GM12873 (cell line): ENCODE results near the gene PNMA8C.

Experiments used
- CTCF ChIP-seq: IDR thresholded peaks from 2 replicates; pipeline ENCODE4 v1.5.1; 2012; ENCODE audit warnings: low read depth, mild to moderate bottlenecking, moderate library complexity, low read length, control low read depth; ENCODE audit not compliant: insufficient read depth; ENCODE audit errors: missing control alignments

PNMA8C gene

DNA sequence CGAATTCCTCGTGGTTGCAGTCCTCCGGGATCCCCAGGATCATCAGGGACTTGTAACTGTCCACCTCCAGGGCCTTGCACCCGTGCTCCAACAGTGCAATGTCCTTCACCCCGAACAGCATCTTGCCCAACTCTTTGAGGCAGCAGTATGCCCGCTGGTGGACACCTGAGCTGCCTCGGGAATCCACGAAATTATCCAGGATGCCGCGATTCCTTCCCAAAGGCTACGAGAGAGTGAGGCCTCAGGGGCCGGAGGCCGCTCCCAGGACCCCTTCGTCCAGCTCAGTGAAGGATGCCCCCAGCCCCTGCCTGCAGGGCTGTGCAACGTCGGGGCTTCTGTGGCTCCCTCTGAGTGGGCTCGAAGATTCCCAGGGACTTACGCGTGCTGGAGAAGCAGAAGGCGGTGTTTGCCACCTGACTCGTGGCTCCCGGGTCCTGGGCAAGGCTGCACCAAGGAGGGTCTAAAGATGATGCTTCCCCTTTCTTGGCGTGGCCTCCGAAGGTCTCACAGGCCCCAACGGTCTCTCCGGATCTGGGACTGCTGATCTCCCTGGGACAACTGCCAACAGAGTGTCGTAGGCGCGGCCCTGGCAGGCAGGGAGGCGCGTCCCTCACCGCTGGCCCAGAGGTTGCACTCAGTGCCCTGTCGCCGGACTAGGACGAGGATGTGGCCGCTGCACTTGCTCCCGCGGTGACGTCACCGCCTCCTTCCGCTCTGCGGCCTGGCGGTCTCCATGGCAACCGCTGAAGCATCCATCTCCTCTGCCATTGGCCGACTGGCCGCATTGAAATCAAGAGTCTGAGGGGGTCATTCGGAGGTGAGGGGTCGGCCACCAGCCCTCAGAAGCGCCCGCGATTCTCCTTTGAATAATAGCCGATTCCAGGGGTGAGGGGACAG, at the start of gene PNMA8C:
Gene PNMA8C (minus strand): TSS at position 698 of the 897 bp plus-strand sequence. CDS start 577 bp downstream, at position 121.
- TF ChIP-seq CTCF = no peak

GRCh38 chr19:46475986-46476385, 47.2 kb upstream of the PNMA8C start:
- no peak for TF ChIP-seq CTCF

DNA sequence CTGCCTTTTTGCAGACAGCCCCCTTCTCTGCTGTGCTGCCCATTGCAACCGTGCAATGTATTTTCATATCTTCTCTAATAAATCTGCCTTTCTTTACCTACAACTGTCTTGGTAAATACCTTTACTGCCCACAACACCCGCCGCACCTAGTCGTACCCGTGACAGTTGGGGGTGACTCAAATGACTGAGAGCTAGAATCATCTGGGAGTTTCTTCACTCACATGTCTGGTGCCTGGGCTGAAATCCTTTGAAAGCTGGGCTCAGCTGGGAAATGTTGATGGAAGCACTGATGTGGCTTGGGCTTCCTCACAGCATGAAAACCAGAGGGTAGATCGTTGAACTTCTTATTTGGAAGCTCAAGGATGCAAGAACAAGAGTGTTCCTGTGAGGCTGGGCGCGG, 45.5 kb upstream of the PNMA8C start:
- no peak for TF ChIP-seq CTCF

DNA sequence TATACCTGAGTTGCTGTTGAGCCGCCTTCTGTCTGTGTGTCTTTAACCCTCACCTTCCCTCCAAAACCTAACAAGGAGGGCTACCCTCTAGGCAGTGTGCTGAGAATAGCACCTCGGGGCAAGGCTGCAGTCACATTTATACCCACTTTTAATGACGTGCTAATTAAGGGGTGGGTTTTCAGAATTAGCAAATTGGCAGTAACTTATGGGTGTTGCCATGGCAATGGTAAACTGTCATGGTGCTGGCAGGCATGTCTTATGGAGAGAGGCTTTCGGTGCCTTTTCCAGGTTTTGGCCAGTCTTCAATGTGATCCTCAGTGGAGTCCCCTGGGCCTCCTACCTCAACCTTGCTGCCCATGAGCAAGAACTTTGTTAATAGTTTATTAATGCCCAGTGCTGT, 43.9 kb upstream of the PNMA8C start:
- TF ChIP-seq CTCF = no peak

- no peak for TF ChIP-seq CTCF
Measured at GRCh38 chr19:46471811-46472543, 43.2 kb upstream of the PNMA8C start.

DNA sequence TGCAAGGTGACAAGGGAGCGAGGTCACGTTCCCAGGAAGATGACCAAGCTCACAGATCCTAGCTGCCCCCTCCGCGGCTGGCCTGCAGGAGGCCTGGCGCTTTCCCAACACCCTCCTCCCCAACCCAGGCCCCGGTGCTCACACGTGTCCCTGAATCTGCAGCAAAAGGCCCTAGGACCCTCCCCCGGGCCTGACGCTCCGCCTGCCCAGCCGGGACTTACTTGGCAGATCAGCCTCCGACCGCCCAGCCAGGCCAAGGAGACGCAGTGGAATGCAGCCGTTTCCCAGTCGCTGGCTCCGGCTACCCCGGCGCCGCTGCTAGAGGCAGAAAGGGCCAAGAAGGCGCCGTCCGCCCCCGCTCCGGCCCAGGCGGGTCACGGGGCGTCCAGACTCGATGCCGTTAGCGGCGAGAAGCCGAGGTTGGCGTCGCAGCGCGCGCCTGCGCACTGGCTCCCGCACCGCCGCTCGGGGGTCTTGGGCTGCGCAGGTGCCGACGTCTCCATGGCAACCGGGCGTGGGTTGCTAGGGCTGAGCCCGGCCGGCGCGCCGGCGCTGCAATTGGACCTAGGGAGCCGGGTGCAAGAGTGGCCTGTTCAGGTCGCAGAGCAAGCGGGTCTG, 42.5 kb upstream of the PNMA8C start, which contains the start of gene PNMA8A:
Gene PNMA8A (minus strand): TSS at position 448 of the 618 bp plus-strand sequence. CDS start 528 bp downstream, outside the sequence.
- no peak for TF ChIP-seq CTCF

GRCh38 chr19:46470376-46470775, 41.6 kb upstream of the PNMA8C start:
- no peak for TF ChIP-seq CTCF
